Muscle layer of colon (tissue), 2 donors: ENCODE results near the gene SLC25A41.
A peak's percentile ranks its signal among the peaks of the same experiment; 100 is the strongest.

Experiments
- H3K27ac ChIP-seq: one replicate; pipeline ENCODE4 v1.7.0; 2013; ENCODE audit warnings: low read depth, mild to moderate bottlenecking, low read length, moderate library complexity
- H3K27me3 ChIP-seq, 2 donors: one replicate each; pipeline ENCODE4 v1.7.0; 2013; ENCODE audit warnings: low read length in 2 of 2, mild to moderate bottlenecking in 2 of 2; ENCODE audit not compliant: insufficient read depth in 2 of 2, control insufficient read depth in 1 of 2
- H3K36me3 ChIP-seq: one replicate; pipeline ENCODE4 v1.7.0; 2013; ENCODE audit warnings: mild to moderate bottlenecking, low read length; ENCODE audit not compliant: insufficient read depth
- H3K4me1 ChIP-seq: one replicate; pipeline ENCODE4 v1.7.0; 2013; ENCODE audit warnings: mild to moderate bottlenecking, low read length; ENCODE audit not compliant: insufficient read depth
- H3K4me3 ChIP-seq, 2 donors: one replicate each; pipeline ENCODE4 v1.7.0; 2013; ENCODE audit warnings: low read length in 2 of 2, low read depth in 1 of 2, mild to moderate bottlenecking in 1 of 2, moderate library complexity in 1 of 2
- H3K9ac ChIP-seq: one replicate; pipeline ENCODE4 v1.7.0; 2013; ENCODE audit warnings: low read length
- H3K9me3 ChIP-seq: one replicate; pipeline ENCODE4 v1.7.0; 2013; ENCODE audit warnings: mild to moderate bottlenecking, low read length
- donor health status: abdominal sarcoma.
- donor health status: Adenocarcinoma of cecum.

SLC25A41 gene

GRCh38 chr19:6394831-6395230 is 38.7 kb downstream of the SLC25A41 start:
- no peaks in the 10 kb centered on the region for H3K36me3 ChIP-seq
- H3K27ac ChIP-seq: no peak overlapping the region
- H3K9ac ChIP-seq: no peak overlapping the region
- peaks cover 8% of the 10 kb centered on the region for H3K4me1 ChIP-seq
- H3K4me3 ChIP-seq: no peak overlapping the region
- H3K9me3 ChIP-seq: no peaks in the 10 kb centered on the region
- H3K27me3 ChIP-seq: no peaks in the 10 kb centered on the region

GRCh38 chr19:6393983-6394412 is 39.6 kb downstream of the SLC25A41 start:
- H3K9ac ChIP-seq: peak overlapping the region; percentile 75
- H3K36me3 ChIP-seq: no peaks in the 10 kb centered on the region
- H3K27me3 ChIP-seq: no peaks in the 10 kb centered on the region
- H3K9me3 ChIP-seq: no peaks in the 10 kb centered on the region
- H3K27ac ChIP-seq: peak overlapping the region; percentile 95
- peaks cover 8% of the 10 kb centered on the region for H3K4me1 ChIP-seq
- peak overlapping the region; percentile 34 to 91 for H3K4me3 ChIP-seq

- H3K4me3 ChIP-seq: peak within 1 kb of the TSS; percentile 34 to 91
- peaks cover 8% of the 10 kb centered on the region for H3K4me1 ChIP-seq
- H3K9ac ChIP-seq: peak within 1 kb of the TSS; percentile 75
- peaks cover 4% of the 10 kb centered on the region for H3K36me3 ChIP-seq
- H3K9me3 ChIP-seq: no peaks in the 10 kb centered on the region
- no peaks in the 10 kb centered on the region for H3K27me3 ChIP-seq
- H3K27ac ChIP-seq: peak within 1 kb of the TSS; percentile 95
Observed at GRCh38 chr19:6393074-6393982, 40.2 kb downstream of the SLC25A41 start, which contains the start of gene GTF2F1. Gene GTF2F1, minus strand, starts transcription at chr19:6393164. Its CDS starts 169 bp downstream, at chr19:6392995.

GRCh38 chr19:6392221-6393073 is 41.1 kb downstream of the SLC25A41 start:
- Histone ChIP-seq H3K27me3 (no peaks in the 10 kb centered on the region), H3K4me3 (peak overlapping the region; percentile 34 to 91), H3K27ac (peak overlapping the region; percentile 95), H3K9ac (peak overlapping the region; percentile 75), H3K36me3 (peaks cover 13% of the 10 kb centered on the region), H3K4me1 (peaks cover 8% of the 10 kb centered on the region), H3K9me3 (no peaks in the 10 kb centered on the region)

GRCh38 chr19:6387372-6387771 is 46.2 kb downstream of the SLC25A41 start:
- Histone ChIP-seq H3K9me3 (no peaks in the 10 kb centered on the region), H3K27ac (no peak overlapping the region), H3K36me3 (peaks cover 39% of the 10 kb centered on the region), H3K4me3 (no peak overlapping the region), H3K4me1 (peaks cover 5% of the 10 kb centered on the region), H3K9ac (no peak overlapping the region), H3K27me3 (no peaks in the 10 kb centered on the region)

GRCh38 chr19:6384381-6384780 is 49.2 kb downstream of the SLC25A41 start:
- no peaks in the 10 kb centered on the region for H3K9me3 ChIP-seq
- no peak overlapping the region for H3K9ac ChIP-seq
- H3K4me3 ChIP-seq: no peak overlapping the region
- no peaks in the 10 kb centered on the region for H3K4me1 ChIP-seq
- no peaks in the 10 kb centered on the region for H3K27me3 ChIP-seq
- peaks cover 66% of the 10 kb centered on the region for H3K36me3 ChIP-seq
- no peak overlapping the region for H3K27ac ChIP-seq

GRCh38 chr19:6383188-6383587 is 50.4 kb downstream of the SLC25A41 start:
- Histone ChIP-seq H3K9ac (no peak overlapping the region), H3K9me3 (no peaks in the 10 kb centered on the region), H3K27ac (no peak overlapping the region), H3K4me1 (no peaks in the 10 kb centered on the region), H3K4me3 (no peak overlapping the region), H3K27me3 (no peaks in the 10 kb centered on the region), H3K36me3 (peaks cover 61% of the 10 kb centered on the region)

GRCh38 chr19:6381030-6381750 is 52.4 kb downstream of the SLC25A41 start:
- H3K9me3 ChIP-seq: no peaks in the 10 kb centered on the region
- no peaks in the 10 kb centered on the region for H3K4me1 ChIP-seq
- no peak overlapping the region for H3K27ac ChIP-seq
- H3K36me3 ChIP-seq: peaks cover 44% of the 10 kb centered on the region
- H3K4me3 ChIP-seq: no peak overlapping the region
- H3K9ac ChIP-seq: no peak overlapping the region
- no peaks in the 10 kb centered on the region for H3K27me3 ChIP-seq

- Histone ChIP-seq H3K9ac (no peak overlapping the region), H3K4me3 (no peak overlapping the region), H3K27ac (no peak overlapping the region), H3K36me3 (peaks cover 44% of the 10 kb centered on the region), H3K9me3 (no peaks in the 10 kb centered on the region), H3K4me1 (no peaks in the 10 kb centered on the region), H3K27me3 (no peaks in the 10 kb centered on the region)
Observed at GRCh38 chr19:6379744-6380143, 53.8 kb downstream of the SLC25A41 start.

GRCh38 chr19:6378486-6378885 is 55.1 kb downstream of the SLC25A41 start:
- H3K27ac ChIP-seq: peak overlapping the region; percentile 34
- H3K27me3 ChIP-seq: no peaks in the 10 kb centered on the region

GRCh38 chr19:6378041-6378440 is 55.5 kb downstream of the SLC25A41 start:
- no peaks in the 10 kb centered on the region for H3K27me3 ChIP-seq
- H3K9me3 ChIP-seq: no peaks in the 10 kb centered on the region
- H3K4me3 ChIP-seq: no peak overlapping the region
- peaks cover 32% of the 10 kb centered on the region for H3K36me3 ChIP-seq
- peak overlapping the region; percentile 34 for H3K27ac ChIP-seq
- no peak overlapping the region for H3K9ac ChIP-seq
- H3K4me1 ChIP-seq: peaks cover 8% of the 10 kb centered on the region

More at GRCh38 chr19:6378486-6378885, 55.1 kb downstream of the SLC25A41 start:
- H3K9ac ChIP-seq: no peak overlapping the region
- peaks cover 36% of the 10 kb centered on the region for H3K36me3 ChIP-seq
- peaks cover 8% of the 10 kb centered on the region for H3K4me1 ChIP-seq
- no peak overlapping the region for H3K4me3 ChIP-seq
- no peaks in the 10 kb centered on the region for H3K9me3 ChIP-seq
